BLaER1 treated with 17β-estradiol and CSF1 and Interleukin-3, amounts not matched to agents 10 nM and 100 nM (cell line): ENCODE measurements around the gene S1PR4.
"Not testable (repeated sequence)": the region's sequence is repeated elsewhere in the genome, so short reads cannot be mapped to it uniquely, and the experiment has no call there.

Experiments
- H3K27ac ChIP-seq, 11 experiments: shearing (Covaris generic); formaldehyde crosslinking; 2 replicates each; pipeline ENCODE4 v1.8.1; 2022
- H3K27me3 ChIP-seq, 11 experiments: shearing (Covaris generic); formaldehyde crosslinking; 2 replicates each; pipeline ENCODE4 v1.8.1; 2022
- H3K36me3 ChIP-seq, 11 experiments: shearing (Covaris generic); formaldehyde crosslinking; 2 replicates each; pipeline ENCODE4 v1.8.1; 2022
- H3K4me1 ChIP-seq, 10 experiments: shearing (Covaris generic); formaldehyde crosslinking; 2 replicates each; pipeline ENCODE4 v1.8.1; 2022
- H3K4me2 ChIP-seq, 11 experiments: shearing (Covaris generic); formaldehyde crosslinking; 2 replicates each; pipeline ENCODE4 v1.8.1; 2022
- H3K4me3 ChIP-seq, 10 experiments: shearing (Covaris generic); formaldehyde crosslinking; 2 replicates each; pipeline ENCODE4 v1.8.1; 2022
- H3K9ac ChIP-seq, 11 experiments: shearing (Covaris generic); formaldehyde crosslinking; 2 replicates each; pipeline ENCODE4 v1.8.1; 2022
- H3K9me3 ChIP-seq, 11 experiments: shearing (Covaris generic); formaldehyde crosslinking; replicated peaks in 1 of 11; 2 replicates each; pipeline ENCODE4 v1.8.1; 2022
- H4K20me1 ChIP-seq, 11 experiments: shearing (Covaris generic); formaldehyde crosslinking; 2 replicates each; pipeline ENCODE4 v1.8.1; 2022
- Cebpa-rat ChIP-seq, 11 experiments: shearing (Covaris generic); IDR thresholded peaks; 2 replicates each; pipeline ENCODE4 v1.8.1; 2022

Gene S1PR4

GRCh38 chr19:3149089-3149488, 29.5 kb upstream of the S1PR4 start:
- no peak overlapping the region for H3K9ac ChIP-seq
- peak overlapping the region in 1 of 11 experiments; percentile 94; a peak in 3 of 22 replicates for H3K27ac ChIP-seq
- H3K4me2 ChIP-seq = peak overlapping the region; percentile 26 to 84 (median 62)
- peaks cover 85 to 100% (median 94%) of the 10 kb centered on the region in 10 experiments for H3K4me1 ChIP-seq
- no peak for TF ChIP-seq Cebpa-rat (IDR thresholded peaks at IDR 0.05)
- H4K20me1 ChIP-seq = peaks cover 0 to 24% (median 0%) of the 10 kb centered on the region in 11 experiments; a peak in 5 of 22 replicates
- H3K4me3 ChIP-seq = no peak overlapping the region
- H3K36me3 ChIP-seq = peaks cover 59 to 77% (median 70%) of the 10 kb centered on the region in 11 experiments
- peaks cover 0 to 34% (median 20%) of the 10 kb centered on the region in 11 experiments; a peak in 16 of 22 replicates for H3K9me3 ChIP-seq
- no peaks in the 10 kb centered on the region for H3K27me3 ChIP-seq

DNA sequence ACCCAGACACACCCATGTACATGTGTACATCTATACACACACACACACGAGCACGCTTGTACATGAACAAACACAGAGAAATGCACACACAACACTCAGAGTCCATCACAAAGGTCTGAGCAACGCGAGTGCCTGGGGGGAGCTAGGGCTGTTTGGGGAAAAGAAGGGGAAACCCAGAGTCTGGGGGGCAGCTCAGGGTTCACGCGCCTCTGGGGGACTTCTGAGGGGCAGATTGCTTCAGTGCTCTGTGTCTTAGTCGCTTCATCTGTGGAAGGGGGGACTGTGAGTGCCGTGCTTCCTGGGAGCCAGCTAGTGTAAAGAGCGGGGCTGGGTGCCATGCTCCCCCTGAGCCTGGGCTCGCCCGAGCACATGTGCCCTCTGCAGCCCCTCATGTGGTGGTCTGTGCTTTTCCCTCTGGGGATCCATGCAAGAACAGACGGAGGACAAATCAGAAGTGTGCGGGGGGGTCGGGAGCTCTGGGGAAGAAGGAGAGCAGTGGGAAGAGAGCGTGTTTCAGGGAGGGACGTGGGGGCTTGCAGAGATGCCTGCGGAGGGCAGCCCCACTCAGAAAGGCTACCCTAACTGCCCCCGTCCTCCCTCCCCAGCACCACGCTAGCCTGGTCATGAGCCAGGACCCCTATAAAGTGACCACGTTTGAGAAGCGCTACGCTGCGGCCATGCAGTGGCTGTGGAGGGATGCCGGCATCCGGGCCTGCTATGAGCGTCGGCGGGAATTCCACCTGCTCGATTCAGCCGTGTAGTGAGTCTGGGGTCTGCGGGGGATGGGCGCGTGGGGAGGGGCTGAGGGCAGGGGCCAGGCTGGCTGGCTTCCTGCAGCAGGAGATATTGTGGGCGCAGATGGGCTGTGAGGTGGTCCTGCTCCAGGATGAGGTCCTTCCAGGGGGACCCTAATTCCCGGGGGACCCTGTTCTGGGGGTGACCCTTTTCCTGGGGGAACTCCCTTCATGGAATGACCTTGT, 28.8 kb upstream of the S1PR4 start:
- Histone ChIP-seq H3K9me3 (peaks cover 0 to 34% (median 20%) of the 10 kb centered on the region in 11 experiments; a peak in 16 of 22 replicates), H3K4me3 (no peak overlapping the region), H3K4me2 (peak overlapping the region; percentile 26 to 84 (median 62)), H3K9ac (peak overlapping the region in 10 of 11 experiments; percentile 13 to 65 (median 50); a peak in 15 of 22 replicates), H3K4me1 (peaks cover 83 to 99% (median 93%) of the 10 kb centered on the region in 10 experiments), H4K20me1 (peaks cover 0 to 24% (median 0%) of the 10 kb centered on the region in 11 experiments; a peak in 5 of 22 replicates), H3K27me3 (no peaks in the 10 kb centered on the region), H3K27ac (peak overlapping the region; percentile 39 to 97 (median 60); a peak in 19 of 22 replicates), H3K36me3 (peaks cover 59 to 76% (median 70%) of the 10 kb centered on the region in 11 experiments)
- no peak for TF ChIP-seq Cebpa-rat (IDR thresholded peaks at IDR 0.05)

DNA sequence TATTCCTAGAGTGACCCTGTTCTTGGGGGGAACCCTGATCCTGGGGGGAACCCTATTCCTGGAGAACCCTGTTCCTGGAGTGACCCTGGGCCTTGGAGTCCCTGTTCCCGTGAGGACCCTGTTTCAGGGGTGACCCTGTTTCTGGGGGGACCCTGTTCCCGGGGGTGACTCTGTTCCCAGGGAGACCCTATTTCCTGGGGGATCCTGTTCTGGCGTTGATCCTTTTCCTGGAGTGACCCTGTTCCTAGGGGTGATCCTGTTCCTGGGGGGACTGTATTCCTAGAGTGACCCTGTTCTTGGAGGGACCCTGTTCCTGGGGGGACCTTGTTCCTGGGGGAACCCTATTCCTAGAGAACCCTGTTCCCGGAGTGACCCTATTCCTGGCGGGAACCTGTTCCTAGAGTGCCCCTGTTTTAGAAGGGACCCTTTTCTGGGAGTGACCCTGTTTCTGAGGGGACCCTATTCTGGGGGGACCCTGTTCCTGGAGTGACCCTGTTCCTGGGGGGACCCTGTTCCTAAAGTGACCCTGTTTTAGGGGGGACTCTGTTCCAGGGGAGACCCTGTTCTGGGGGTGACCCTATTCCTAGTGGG, 27.7 kb upstream of the S1PR4 start:
- H3K4me2 ChIP-seq = peak overlapping the region in 10 of 11 experiments; percentile 13 to 84 (median 58); a peak in 13 of 22 replicates
- H3K4me3 ChIP-seq = no peak overlapping the region
- no peaks in the 10 kb centered on the region for H3K27me3 ChIP-seq
- no peak for TF ChIP-seq Cebpa-rat (IDR thresholded peaks at IDR 0.05)
- peaks cover 83 to 99% (median 92%) of the 10 kb centered on the region in 10 experiments for H3K4me1 ChIP-seq
- peaks cover 0 to 34% (median 20%) of the 10 kb centered on the region in 11 experiments; a peak in 16 of 22 replicates for H3K9me3 ChIP-seq
- H4K20me1 ChIP-seq = peaks cover 0 to 24% (median 0%) of the 10 kb centered on the region in 11 experiments; a peak in 5 of 22 replicates
- peaks cover 65 to 81% (median 76%) of the 10 kb centered on the region in 11 experiments for H3K36me3 ChIP-seq
- H3K27ac ChIP-seq = peak overlapping the region; percentile 39 to 97 (median 60); a peak in 21 of 22 replicates
- H3K9ac ChIP-seq = peak overlapping the region in 9 of 11 experiments; percentile 15 to 59 (median 33); a peak in 9 of 22 replicates

DNA sequence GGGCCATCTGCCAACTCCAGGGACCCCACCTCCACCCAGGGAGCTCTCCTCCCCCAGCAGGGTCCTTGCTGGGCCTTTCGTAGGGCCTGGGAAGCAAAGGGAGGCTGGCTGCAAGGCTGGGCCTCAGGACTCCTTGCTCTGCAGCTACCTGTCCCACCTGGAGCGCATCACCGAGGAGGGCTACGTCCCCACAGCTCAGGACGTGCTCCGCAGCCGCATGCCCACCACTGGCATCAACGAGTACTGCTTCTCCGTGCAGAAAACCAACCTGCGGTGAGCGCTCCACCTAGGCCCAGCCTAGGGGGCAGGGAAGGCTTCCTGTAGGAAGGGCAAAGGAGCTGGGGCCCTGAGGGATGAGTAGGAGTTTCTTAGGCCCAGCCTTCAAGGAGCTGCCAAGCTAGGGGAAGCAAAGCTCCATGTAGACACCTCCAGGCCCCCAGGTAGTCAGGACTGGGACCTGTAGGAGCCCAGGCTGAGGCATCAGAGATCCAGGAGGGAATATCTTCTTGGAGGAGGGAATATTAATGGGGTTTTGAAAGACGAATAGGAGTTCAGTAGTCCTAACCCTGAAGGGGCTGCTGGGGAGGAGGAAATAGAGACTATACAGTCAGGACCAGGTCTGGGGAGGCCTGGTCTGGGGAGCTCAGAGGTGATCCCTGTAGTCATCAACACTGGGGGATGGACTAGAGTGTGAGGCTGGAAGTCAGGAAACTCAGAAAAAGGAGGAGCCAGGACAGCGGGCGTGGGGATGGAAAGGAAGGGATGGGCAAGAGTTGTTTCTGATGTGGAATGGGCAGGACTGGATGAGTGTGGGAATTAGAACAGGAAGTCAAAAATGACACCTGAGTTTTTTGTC, 26.8 kb upstream of the S1PR4 start:
- peak overlapping the region; percentile 39 to 97 (median 60); a peak in 21 of 22 replicates for H3K27ac ChIP-seq
- H3K4me2 ChIP-seq = peak overlapping the region in 10 of 11 experiments; percentile 13 to 84 (median 53); a peak in 12 of 22 replicates
- H3K4me3 ChIP-seq = peak overlapping the region in 1 of 10 experiments; percentile 10; a peak in 2 of 20 replicates
- no peak for TF ChIP-seq Cebpa-rat (IDR thresholded peaks at IDR 0.05)
- peaks cover 70 to 82% (median 79%) of the 10 kb centered on the region in 11 experiments for H3K36me3 ChIP-seq
- H3K9me3 ChIP-seq = peaks cover 0 to 34% (median 20%) of the 10 kb centered on the region in 11 experiments; a peak in 16 of 22 replicates
- H3K27me3 ChIP-seq = no peaks in the 10 kb centered on the region
- H4K20me1 ChIP-seq = peaks cover 0 to 16% (median 0%) of the 10 kb centered on the region in 11 experiments; a peak in 4 of 22 replicates
- H3K4me1 ChIP-seq = peaks cover 84 to 99% (median 92%) of the 10 kb centered on the region in 10 experiments
- H3K9ac ChIP-seq = peak overlapping the region in 3 of 11 experiments; percentile 14 to 20 (median 17); a peak in 4 of 22 replicates

DNA sequence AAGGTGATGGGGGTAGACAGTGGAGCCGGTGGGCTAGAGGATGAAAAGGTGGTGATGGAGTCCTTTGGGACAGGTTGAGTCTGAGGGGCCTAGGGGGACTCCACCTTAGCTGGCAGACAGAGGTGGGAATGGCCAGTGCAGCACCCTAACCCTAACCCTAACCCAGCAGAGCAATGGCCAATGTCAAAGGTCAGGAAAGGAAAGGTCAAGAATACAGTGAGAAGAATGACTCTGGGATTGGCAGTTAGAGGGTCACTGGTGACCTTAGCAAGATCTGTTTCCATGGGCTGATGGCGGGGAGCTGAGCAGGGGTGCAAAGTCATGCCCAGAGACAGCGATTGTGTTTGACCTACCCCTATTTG, 26.2 kb upstream of the S1PR4 start:
- peaks cover 0 to 40% (median 24%) of the 10 kb centered on the region in 11 experiments; a peak in 16 of 22 replicates for H3K9me3 ChIP-seq
- peaks cover 0 to 14% (median 0%) of the 10 kb centered on the region in 11 experiments; a peak in 4 of 22 replicates for H4K20me1 ChIP-seq
- peak overlapping the region in 9 of 11 experiments; percentile 2 to 84 (median 20); a peak in 8 of 22 replicates for H3K4me2 ChIP-seq
- H3K27ac ChIP-seq = peak overlapping the region; percentile 39 to 97 (median 60); a peak in 19 of 22 replicates
- H3K36me3 ChIP-seq = peaks cover 76 to 83% (median 81%) of the 10 kb centered on the region in 11 experiments
- no peak overlapping the region for H3K4me3 ChIP-seq
- H3K4me1 ChIP-seq = peaks cover 84 to 99% (median 92%) of the 10 kb centered on the region in 10 experiments
- no peaks in the 10 kb centered on the region for H3K27me3 ChIP-seq
- TF ChIP-seq Cebpa-rat (IDR thresholded peaks at IDR 0.05) = no peak
- H3K9ac ChIP-seq = no peak overlapping the region

DNA sequence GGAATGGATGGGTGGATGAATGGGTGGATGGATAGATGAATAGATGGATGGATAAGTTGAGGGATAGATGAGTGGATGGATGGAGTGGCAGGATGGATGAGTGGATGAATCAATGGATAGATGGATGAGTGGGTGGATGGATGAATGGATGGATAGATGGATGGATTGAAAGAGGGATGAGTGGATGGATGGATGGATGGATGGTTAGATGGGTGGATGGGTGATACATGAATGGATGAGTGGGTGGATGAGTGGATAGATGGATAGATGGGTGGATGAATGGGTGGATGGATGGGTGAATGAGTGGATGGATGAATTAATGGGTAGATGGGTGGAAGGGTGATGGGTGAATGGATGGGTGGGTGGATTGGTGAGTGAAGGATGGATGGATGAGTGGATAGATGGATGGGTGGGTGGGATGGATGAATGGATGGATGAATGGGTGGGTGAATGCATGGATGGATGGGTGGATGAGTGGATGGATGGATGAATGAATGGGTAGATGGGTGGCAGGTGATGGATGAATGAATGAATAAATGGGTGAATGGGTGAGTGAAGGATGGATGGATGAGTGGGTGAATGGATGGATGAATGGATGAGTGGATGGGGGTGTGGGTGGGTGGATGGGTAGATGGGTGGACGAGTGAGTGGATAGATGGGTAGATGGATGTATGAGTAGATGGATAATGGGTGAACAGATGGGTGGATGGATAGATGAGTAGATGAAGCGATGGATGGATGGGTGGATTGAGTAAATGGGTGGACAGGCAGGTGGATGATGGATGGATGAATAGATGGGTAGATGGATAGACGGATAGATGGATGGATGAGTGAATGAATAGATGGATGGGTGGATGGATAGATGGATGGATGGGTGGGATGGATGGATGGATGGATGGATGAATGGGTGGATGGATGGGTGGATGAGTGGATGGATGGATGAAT, 25.0 kb upstream of the S1PR4 start:
- H3K27me3 ChIP-seq = no peaks in the 10 kb centered on the region
- no peak for TF ChIP-seq Cebpa-rat (IDR thresholded peaks at IDR 0.05)
- no peak overlapping the region for H3K9ac ChIP-seq
- peaks cover 0 to 14% (median 0%) of the 10 kb centered on the region in 11 experiments; a peak in 4 of 22 replicates for H4K20me1 ChIP-seq
- H3K4me2 ChIP-seq = peak overlapping the region in 10 of 11 experiments; percentile 12 to 84 (median 45); a peak in 18 of 22 replicates
- no peak overlapping the region for H3K4me3 ChIP-seq
- H3K9me3 ChIP-seq = peaks cover 0 to 52% (median 30%) of the 10 kb centered on the region in 11 experiments; a peak in 16 of 22 replicates
- peaks cover 83 to 99% (median 92%) of the 10 kb centered on the region in 10 experiments for H3K4me1 ChIP-seq
- peaks cover 81 to 86% (median 85%) of the 10 kb centered on the region in 11 experiments for H3K36me3 ChIP-seq
- H3K27ac ChIP-seq = peak overlapping the region in 8 of 11 experiments; percentile 32 to 97 (median 62); a peak in 14 of 22 replicates

DNA sequence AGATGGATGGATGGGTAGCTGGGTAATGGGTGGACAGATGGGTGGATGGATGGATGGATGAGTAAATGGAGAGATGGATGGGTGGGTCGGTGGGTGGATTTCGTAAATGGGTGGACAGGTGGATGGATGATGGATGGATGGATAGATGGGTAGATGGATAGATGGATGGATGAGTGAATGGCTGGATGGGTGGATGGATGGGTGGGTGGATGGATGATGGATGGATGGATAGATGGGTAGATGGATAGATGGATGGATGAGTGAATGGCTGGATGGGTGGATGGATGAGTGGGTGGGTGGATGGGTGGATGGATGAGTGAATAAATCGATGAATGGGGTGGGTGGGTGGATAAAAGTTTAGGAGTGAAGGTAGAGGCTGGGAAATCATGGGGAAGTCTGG, 24.1 kb upstream of the S1PR4 start:
- Histone ChIP-seq H3K4me2 (peak overlapping the region; percentile 65 to 94 (median 87)), H3K9me3 (peaks cover 0 to 55% (median 31%) of the 10 kb centered on the region in 11 experiments; a peak in 16 of 22 replicates), H3K36me3 (peaks cover 79 to 86% (median 85%) of the 10 kb centered on the region in 11 experiments), H4K20me1 (peaks cover 0 to 10% (median 0%) of the 10 kb centered on the region in 11 experiments; a peak in 4 of 22 replicates), H3K4me3 (peak overlapping the region in 8 of 10 experiments; percentile 8 to 57 (median 40); a peak in 13 of 20 replicates), H3K9ac (peak overlapping the region; percentile 64 to 84 (median 79); a peak in 21 of 22 replicates), H3K27ac (peak overlapping the region; percentile 74 to 98 (median 92)), H3K4me1 (peaks cover 79 to 95% (median 90%) of the 10 kb centered on the region in 10 experiments)
- H3K27me3 ChIP-seq = not testable (repeated sequence)
